Activated T-helper 1 cell treated with Interleukin-2 at 50 U/mL for 16 hours (primary cell): ENCODE measurements around the gene EPN3.

Experiments
- DNase-seq: peaks from one replicate; pipeline ENCODE4 v3.0.0-alpha.2; 2020; ENCODE audit warnings: low read depth

EPN3 gene

GRCh38 chr17:50549969-50550368 lies 17.4 kb downstream of the EPN3 start:
- DNase-seq, result no peak

GRCh38 chr17:50550661-50551432 lies 18.3 kb downstream of the EPN3 start:
- DNase-seq, result no peak

DNA sequence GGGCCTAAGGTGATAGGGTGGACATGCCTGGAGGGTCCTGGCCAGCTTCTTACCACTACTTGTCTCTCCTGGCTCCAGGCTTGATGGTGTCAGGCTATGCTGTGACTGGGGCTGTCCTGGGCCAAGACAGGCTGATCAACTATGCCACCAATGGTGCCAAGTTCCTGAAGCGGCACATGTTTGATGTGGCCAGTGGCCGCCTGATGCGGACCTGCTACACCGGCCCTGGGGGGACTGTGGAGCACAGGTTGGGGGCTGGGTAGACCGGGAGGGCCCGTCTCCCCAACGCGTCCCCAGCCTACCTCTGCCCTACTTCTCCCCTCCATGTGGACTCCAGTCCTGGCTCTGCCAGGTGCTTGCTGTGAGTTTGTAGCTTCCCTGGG lies 18.9 kb downstream of the EPN3 start:
- DNase-seq, result no peak

DNA sequence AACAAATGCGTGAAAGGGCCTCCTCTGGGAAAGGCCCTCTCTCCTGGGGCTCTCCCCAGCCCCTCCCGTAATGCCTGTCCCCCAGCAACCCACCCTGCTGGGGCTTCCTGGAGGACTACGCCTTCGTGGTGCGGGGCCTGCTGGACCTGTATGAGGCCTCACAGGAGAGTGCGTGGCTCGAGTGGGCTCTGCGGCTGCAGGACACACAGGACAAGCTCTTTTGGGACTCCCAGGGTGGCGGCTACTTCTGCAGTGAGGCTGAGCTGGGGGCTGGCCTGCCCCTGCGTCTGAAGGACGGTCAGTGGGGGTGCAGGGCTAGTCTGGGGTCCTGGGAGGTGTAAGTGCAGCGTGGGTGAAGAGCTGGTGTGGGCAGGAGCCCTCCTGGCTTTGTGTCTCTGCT lies 19.3 kb downstream of the EPN3 start:
- DNase-seq, result no peak

DNA sequence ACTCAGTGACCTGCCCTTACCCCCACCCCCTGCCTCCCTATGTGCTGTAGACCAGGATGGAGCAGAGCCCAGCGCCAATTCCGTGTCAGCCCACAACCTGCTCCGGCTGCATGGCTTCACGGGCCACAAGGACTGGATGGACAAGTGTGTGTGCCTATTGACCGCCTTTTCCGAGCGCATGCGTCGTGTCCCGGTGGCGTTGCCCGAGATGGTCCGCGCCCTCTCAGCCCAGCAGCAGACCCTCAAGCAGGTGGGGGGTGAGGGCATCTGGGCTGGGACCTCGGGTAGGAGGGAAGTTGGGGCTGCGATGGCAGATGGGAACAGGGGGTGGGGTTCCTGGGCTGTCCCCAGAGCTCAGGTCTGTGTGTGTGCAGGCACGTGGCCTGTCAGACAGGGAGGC lies 21.7 kb downstream of the EPN3 start:
- DNase-seq, result no peak

- no peak for DNase-seq
Measured at GRCh38 chr17:50556803-50557202, 24.3 kb downstream of the EPN3 start.

GRCh38 chr17:50557630-50558029 lies 25.1 kb downstream of the EPN3 start:
- DNase-seq, result no peak

GRCh38 chr17:50558091-50558490 lies 25.6 kb downstream of the EPN3 start:
- DNase-seq, result no peak

GRCh38 chr17:50558581-50558940 lies 26.0 kb downstream of the EPN3 start:
- DNase-seq, result no peak

DNA sequence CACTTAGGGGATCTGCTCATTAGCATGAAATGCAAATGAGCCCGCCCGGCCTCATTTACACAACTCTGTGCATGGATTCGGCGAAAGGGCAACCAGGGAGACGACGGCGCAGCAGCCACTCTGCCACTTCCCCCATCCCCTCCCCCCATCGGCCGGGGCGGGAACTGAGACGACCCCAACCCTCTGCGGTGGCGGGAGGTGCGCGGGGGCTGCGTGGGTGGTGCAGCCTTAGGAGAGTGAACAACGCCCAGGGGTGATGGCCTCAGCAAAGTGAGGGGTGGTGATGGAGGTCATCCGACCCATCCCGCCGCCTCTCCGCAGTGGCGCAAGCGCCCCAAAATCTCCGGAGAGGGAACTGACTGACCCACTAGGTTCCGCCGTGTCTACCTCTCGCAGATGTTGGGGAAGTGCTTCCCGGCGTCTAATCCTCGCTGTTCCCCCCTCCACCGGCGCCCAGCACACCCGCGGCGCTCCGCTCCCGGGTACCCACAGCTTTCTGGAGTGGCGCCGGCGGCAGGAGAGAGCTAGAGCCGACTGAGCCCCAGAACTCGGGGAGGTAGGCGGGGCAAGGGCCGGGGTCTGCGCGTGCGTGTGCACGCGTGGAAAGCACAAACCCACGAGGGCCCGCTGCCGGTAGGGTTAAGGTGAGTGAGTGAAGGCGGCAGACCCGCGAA lies 26.5 kb downstream of the EPN3 start:
- DNase-seq, result no peak

DNA sequence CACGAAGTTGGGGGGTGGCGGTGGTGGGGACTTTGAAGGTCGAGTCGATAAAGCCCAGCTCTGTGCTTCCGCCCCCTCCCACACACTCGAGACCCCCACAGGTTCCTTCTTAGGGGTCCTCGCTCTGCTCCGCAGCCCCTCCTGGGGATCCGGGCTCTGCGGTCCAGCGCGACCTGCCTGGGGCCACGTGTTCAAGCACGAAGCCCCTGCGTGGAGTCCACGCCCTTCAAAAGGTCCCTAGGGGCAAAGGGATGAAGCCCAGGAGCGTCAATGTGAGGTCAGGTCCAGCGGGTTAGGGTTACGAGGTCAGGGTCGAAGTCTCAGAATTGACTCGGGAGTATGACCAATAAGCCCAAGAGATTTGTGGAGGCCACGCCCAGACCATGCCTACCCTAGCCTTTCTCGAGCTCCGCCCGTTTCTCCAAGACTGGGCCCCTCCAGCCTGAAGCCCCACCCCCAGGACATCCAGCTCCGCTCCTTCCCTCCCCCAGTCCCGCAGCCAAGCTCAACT lies 27.2 kb downstream of the EPN3 start:
- no peak for DNase-seq

GRCh38 chr17:50560185-50560824 lies 27.8 kb downstream of the EPN3 start, which contains the start of gene CACNA1G:
Gene CACNA1G (plus strand): TSS chr17:50560715. CDS start chr17:50561460, 745 bp downstream.
- peak; percentile 75 for DNase-seq

DNA sequence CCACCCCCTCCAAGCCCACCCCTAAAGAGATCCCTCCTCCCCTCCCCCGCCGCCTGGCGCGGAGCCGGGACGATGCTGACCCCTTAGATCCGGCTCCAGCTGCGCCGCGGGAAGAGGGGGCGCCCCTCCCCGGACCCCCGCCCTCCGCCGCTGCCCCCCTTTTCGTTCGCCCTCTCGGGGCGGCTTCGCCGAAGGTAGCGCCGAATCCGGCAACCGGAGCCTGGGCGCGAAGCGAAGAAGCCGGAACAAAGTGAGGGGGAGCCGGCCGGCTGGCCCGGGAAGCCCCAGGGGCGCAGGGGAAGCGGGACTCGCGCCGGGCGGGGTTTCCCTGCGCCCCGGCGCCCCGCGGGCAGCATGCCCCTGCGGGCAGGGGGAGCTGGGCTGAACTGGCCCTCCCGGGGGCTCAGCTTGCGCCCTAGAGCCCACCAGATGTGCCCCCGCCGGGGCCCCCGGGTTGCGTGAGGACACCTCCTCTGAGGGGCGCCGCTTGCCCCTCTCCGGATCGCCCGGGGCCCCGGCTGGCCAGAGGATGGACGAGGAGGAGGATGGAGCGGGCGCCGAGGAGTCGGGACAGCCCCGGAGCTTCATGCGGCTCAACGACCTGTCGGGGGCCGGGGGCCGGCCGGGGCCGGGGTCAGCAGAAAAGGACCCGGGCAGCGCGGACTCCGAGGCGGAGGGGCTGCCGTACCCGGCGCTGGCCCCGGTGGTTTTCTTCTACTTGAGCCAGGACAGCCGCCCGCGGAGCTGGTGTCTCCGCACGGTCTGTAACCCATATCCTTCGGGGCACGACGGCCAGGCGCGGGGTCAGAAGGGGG lies 28.6 kb downstream of the EPN3 start:
- no peak for DNase-seq

GRCh38 chr17:50561746-50562141 lies 29.2 kb downstream of the EPN3 start:
- no peak for DNase-seq

DNA sequence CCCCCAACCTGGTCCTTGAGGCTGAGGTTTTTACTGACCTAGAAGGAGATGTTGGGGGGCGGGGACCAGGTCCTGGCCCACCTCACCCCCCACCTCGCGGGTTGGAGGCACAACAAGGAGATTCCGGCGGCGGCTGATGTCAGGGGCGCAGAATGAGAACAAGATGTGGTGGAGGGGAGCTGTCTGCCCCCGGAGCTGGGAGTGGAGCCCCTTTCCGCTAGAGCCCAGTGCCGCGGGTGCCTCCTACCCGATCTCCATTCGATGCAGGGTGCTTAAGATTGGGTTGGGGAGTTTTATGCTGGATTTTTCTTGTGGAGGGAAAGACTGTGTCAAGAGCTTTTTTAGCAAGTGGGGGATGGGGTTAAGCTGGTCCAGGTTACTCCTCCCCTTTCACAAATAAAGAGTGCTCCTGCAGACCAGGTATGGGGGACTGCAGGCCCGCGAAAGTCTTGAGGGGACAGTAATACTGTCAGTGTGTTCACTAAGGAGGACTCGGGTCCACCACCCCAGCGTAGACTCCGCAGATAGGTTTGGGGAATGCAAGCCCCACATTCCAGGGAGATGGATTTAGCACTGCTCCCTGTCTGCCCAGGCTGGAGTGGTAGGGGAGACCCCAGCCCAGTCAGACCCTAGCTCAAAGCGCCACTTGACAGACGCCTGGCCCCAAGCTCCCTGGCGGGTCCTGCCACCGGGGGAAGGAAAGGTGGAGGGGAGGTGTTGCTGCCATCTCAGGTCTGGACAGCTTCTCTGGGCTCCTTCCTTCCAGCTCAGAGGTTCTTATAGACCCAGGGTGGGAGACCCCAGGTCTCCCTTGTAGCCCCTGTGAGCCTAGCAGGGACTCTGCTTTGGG lies 29.9 kb downstream of the EPN3 start:
- DNase-seq, result no peak

DNA sequence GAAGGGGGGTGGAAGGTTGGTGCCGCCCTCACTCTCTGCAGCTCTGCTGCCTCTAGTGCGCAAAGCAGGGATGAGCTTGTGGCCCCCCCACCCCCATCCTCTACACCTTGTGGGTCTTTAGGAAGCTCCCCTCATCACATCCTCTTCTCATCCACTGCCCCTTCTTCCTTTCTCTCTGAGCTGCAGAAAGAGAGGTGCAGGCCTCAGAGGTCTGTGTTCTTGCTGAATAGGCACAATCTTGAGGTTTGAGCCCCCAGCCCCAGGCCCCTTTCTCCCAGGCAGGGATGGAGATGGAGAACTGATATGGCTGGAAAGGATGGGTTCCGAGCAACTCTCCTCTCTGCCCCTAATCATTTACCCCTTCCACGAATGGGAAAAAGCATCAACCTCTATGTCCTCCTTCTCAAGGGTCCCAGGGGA lies 30.6 kb downstream of the EPN3 start:
- DNase-seq, result no peak

- no peak for DNase-seq
Measured at GRCh38 chr17:50564916-50565315, 32.4 kb downstream of the EPN3 start.

- DNase-seq, result no peak
Measured at GRCh38 chr17:50565402-50566350, 33.1 kb downstream of the EPN3 start.

- DNase-seq, result no peak
Measured at GRCh38 chr17:50566886-50567285, 34.4 kb downstream of the EPN3 start.

DNA sequence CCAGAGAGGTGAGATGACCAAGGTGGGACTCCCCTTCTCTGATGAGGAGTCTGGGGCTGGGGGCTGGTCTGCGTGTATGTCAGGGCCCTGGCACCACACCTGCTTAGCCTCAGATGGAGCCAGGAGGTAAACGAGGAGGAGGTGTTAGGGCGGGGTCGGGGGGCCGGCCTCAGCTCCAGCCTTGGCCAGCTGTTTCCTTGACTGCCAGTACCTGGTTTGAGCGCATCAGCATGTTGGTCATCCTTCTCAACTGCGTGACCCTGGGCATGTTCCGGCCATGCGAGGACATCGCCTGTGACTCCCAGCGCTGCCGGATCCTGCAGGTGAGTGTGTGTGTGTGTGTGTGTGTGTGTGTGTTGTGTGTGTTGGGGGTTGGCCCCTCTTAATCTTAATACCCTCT lies 36.1 kb downstream of the EPN3 start:
- DNase-seq, result no peak
